NCI-H524 treated with DMSO at 0.1 percent for 48 hours (cell line): Measurements from ENCODE around the gene GP9.

ENCODE experiments used
- DNase-seq: peaks from one replicate; lab custom pipeline; 2025; lab: John Stamatoyannopoulos, UW

GP9 gene

DNA sequence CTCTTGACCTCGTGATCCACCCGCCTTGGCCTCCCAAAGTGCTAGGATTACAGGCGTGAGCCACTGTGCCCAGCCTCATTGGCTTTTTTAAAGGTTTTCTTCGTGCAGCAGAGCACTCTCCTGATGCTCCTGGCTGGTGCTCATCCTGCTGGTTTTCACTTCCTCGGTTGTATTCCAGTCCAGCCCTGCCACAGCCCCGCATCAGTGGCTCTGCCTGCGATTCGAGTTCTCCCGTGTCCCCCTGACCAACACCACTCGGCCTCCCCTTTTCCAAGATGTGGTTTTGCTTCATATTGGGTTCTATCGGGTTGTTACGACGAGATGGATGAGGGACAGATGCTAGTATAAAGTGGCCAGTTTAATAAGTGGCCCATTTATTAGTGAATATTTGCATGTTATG lies 31.7 kb upstream of the GP9 start:
- no peak for DNase-seq

DNA sequence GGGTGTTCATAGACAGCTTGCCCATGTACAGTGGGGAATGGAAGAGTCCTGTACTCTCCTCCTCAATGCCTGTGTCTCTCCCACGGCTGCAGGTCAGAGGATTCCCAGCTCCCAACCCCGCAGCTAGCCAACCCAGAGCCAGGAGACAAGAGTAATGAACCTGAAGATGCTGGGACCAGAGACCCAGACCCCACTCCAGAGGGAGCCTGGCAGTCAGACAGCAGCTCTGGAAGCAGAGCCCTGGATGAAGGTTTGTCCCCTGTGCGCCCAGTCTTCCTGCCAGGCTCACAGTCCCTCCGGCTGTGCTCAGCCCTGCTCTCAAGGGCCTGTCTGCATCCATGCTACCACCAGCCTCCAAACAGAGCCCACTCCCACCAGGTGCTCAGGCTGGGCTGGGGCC lies 30.0 kb upstream of the GP9 start:
- DNase-seq = no peak

DNA sequence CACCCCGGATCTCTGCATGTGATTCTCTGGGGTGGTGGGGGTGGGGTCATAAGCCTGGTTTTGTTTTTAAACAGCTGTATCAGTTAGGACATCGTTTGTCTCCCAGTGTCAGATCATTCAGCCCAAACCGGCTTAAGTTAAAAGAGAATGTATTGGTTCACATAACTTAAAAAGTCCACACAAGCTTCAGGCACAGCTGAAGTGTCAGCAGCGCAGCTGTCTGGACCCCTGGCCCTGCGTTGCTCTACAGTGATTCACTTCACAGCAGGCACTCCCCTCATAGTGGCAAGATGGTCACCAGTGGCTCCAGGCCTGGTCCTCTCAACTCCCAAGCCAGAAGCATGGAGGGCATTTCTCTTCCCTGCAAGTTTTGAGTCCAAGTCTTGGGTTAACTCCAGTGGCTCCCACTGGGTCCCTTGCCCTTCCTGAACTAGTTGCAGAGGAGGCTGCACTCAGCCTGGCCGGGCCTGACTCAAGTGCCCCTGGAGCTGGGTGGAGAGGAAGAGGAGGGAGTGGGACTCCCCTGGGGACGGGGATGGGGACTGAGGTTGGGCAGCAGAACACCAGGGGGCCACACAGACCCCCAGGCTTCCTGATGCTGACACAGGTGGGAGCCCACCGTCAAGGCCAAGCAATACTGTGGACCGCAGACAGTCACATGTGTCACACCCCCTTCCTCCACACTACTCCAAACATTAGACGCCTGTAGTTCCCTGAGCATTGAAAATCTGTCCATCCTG lies 28.9 kb upstream of the GP9 start:
- DNase-seq = no peak

DNA sequence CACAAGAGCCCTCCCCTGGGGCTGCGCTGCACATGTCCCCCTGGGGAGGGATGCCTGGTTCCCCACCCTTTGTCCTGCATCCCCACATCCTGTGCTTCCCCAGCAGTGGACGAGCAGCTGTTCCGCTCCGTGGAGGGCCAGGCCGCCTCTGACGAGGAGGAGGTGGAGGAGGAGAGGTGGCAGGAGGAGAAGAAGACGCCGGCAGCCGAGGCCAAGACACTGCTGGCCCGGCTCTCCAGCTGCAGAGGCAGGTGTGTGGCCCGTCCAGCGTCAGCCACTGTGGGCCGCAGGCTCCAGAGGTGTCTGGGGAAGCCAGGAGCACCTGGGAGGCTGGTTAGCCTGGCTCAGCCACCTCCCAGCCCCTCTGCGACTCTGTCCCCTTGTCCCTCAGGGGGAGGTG lies 27.9 kb upstream of the GP9 start:
- no peak for DNase-seq

DNA sequence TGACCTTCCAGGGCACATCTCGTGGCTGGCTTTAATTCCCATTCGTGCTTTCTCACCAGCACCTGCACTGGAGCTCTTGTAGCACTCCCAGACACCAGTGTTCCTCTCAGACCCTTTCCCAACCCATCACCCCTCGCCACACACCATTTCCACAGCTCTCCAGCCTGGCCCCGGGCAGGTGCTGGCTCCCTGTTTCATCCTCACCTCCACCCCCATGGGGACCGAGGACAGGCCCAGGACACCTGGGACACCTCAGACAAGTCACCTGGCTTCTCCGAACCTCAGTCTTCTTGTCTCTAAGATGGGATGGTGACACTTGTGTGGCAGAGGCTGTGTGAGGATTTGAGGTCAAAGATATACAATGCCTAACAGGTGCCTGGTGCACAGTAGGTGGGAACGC lies 27.4 kb upstream of the GP9 start:
- no peak for DNase-seq

DNA sequence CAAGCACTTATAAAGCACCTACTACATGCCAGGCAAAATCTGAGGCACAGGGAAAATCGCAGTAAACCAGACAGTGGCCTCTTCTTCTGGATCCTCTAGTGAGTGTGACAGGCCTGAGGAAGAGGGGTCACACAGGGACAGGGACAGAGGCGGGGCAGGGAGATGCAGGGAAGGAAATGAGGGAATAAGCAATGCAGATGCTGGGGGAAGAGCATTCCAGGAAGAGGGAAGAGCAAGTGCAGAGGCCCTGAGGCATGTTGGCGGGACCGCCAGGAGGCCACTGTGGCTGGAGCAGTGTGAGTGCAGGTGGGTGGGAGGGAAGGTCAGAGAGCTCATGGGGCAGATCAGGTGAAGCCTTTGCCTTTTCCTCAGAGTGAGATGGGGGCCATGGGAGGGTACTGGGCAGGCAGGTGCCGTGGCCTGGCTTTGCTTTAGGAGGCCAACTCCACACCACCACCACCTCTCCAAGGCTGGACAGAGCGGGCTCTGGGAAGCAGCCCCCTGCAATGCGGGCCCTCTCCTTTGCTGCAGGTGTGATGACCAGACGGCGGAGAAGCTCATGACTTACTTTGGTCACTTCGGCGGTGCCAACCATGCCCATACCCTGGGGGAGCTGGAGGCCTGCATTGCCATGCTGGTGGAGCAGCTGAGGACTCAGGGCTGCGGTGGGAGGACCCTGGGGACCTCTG lies 26.8 kb upstream of the GP9 start:
- DNase-seq = no peak

DNA sequence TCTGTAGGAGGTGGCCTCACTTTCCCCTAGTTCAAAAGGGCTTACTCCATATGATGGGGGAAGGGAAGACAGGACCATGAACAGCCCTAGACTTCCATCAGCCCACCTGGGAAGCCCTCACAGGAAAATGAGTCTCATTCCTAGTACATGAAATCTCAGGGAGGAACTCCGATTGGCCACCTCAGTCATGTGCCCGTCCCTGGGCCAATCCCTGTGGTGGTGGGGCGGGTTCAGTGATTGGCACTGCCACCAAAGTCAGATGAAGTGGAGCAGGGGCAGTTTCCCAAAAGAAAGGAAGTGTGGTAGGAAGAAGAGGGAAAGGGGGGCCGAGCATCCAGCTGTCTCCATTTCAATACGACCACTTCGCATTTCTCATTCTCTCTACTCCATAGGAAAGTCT lies 25.9 kb upstream of the GP9 start:
- DNase-seq = no peak

DNA sequence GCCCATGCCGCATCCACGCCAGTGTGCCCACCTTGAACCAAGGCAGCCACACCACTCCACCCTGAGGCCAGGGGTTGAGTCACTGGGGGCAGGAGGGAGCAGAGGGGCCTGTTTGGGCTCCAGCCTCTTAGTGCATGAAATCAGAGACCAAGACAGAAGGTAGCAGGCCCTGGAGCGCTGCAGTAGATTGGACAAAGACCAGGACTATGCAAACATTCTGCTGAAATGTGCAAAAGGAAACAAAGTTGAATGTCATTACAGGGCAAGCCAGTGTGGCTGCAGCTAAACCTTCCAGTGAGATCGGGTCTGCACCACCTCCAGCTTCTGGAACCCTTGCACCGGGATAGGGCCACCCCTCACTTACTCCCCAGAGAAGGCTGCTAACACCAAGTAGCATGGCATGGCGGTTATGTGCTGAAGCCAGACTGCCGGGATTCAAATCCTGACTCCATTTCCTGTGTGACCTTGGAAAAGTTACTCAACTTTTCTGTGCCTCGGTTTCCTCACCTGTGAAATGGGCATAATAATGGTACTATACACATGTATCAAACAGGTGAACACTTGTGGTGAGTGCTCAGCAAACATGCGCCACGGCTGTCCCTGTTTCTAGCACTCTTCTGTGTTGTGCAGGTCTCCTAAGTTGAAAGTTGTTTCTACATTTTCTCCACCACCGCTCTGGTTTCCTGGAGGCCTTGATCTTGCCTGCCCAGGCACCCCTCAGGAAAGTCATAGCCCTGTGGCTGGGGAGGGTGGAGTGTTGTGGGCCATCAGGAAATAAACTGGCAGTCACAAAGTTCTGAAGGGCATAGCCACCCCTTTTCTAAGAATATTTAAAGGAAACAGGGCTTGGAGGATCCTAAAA lies 25.0 kb upstream of the GP9 start:
- DNase-seq = no peak

DNA sequence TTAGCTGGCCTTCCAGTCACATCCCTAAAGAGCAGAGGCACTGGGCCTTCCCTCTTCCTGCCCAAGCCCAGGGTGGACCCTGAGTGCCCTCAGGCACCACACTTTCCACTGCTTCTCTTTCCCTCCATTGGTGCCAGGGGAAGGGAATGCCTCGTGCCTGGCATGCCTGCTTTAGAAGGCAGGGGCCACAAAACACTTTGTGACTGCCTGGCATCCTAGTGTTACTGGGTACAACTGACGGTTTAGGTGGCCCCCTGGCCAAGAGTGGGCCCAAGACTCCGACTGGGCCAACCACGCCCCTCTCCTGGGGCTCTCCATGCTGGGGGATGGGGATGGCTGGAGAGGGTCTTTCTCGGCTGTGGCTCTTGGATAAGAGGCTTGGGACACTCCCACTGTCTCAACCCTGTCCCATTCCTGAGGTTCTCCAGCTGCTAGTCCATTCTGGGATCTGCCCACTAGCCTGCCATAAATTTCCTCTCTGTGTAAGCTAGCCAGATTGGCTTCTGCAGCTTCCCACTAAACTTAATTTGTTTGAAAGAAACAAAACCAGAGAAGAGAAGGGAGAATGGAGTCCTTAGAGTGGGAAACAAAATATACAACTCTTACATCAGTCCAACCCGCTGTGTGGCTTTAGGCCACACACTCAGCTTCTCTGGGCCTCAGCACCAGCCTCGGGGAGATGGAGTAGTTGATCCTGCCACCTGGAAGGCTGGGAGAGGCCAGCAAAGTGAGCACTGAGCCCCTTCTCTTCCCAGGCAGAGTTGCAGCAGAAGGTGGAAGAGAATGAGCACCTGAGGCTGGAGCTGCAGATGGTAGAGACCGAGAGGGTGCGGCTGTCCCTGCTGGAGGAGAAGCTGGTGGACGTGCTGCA lies 24.1 kb upstream of the GP9 start:
- no peak for DNase-seq

DNA sequence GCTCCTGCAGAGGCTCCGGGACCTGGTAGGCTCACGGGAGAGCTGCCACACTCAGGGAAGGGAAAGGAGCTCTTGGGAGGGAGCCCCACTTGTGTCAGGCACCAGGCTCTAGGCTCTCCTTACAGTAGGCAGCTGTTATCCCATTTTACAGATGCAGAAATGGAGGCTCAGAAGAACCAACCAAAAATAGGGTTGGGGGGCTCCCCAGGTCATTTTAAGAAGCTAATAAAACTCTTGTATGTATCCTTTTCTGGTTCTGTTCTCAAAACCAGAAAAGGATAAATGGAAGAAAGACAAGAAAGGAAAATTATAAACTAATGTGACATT lies 23.5 kb upstream of the GP9 start:
- no peak for DNase-seq

DNA sequence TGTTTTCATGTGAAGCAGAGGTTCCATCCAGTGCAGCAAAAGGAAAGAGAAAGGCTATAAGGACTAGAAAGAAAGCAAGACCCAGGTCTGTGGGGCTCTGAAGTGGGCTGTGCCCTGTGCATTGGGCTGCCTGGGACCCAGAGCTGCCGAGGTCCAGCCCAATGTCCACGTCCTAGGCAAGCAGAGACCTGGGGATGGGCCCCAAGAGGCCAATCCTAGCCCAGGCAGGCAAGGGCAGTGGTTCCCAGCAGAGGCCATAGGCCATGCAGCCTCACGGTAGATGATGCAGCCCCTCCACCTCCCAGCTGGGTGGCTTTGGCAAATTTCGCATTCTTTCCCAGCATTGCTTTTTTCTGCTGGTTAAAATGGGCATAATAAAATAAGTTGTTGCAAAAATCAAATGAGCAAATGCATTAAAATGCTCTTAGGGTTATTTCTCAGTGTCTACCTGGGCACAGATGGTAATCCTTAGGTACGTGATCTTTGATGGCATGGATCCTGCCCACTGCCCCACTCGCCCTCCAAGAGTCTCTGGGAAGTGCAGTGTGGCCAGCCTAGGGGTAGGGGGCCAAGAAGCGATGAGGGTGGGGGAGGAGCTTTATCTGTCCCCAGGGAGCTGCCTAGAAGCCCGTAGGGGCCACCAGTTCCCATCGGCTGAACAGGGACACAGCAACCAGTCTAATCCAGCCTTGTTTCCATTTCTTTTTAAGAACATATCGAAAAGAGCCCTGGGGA lies 22.3 kb upstream of the GP9 start:
- no peak for DNase-seq

DNA sequence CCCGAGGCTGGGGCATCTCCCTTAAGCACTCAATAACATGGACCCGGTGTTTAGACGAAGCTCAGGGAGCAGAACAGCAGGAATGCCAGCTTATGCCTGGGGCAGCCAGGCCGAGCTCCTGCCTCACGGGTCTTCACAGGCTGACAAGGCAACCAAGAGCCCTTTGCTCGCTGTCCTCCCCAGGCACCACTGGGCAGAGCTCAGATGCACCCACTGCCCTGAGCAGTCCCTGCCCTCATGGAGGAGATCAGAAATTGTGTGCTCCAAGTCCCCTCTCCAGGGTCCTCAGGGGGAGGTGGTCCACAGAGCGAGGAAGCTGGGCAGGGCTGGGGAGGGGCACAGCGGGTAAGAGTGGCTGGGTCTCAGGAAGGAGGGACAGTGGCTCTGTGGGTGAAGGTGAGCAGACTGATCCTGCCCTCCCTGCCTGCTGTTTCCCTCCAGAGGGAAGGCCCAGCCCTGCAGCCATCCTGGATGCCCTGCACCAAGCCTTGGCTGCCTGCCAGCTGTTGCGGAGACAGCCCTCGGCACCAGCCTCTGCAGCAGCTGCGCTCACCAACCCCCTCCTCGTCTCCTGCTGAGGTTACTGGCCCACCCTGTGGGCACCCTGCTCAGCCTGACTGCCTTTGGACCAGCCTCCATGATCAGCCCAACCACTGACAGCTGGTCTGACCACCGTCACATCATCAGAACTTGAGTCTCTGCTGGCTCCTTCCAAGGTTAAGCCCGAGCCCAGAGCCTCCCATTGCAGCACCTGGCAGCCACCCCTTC lies 21.1 kb upstream of the GP9 start:
- DNase-seq = peak; percentile 58

DNA sequence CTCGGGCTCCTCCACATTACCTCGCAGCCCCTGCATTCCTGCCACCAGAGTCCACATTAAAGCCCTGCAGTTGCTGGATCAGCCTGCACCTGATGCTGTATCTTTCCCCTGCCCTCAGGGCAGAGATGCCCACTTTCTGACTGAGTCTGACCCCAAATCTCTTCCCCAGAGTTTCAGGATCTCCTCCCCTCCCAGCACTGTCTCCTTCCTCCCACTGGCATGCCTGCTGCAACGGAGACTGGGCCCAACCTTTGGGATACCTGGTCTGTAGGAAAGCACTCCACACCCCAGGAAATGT lies 20.6 kb upstream of the GP9 start:
- DNase-seq = no peak

DNA sequence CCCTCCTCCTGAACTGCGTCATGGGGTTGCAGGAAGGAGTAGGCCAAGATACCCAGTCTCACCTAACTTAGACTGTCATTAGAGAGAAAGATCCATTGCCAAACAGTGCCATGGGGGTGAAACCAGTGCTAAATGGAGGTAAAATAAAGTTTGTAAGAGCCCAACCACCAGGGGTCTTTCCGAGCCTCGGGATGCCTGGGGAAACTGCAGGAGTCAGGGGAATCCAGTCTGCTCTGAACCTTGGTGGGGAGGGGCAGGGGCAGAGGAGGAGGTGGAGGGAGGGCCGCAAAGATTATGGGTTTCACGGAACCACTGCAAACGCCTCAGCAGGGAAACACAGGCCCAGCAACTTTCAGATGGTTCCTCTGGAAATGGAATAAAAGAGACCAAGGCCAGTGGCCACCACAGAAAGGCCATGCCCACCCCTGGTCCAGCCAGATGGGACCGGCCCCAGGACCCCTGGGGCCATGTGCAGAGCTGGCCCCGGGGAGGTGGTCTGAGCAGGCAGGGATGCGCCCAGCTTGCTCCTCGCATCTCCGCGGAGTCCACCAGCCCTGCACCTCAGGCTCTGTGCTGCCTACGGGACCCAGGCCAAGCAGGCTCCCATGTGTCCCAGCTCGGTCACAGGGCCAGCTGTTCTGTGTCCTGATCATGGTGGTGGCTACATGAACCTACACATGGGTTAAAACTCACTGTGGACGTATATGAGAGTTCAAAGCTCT lies 19.8 kb upstream of the GP9 start:
- no peak for DNase-seq

DNA sequence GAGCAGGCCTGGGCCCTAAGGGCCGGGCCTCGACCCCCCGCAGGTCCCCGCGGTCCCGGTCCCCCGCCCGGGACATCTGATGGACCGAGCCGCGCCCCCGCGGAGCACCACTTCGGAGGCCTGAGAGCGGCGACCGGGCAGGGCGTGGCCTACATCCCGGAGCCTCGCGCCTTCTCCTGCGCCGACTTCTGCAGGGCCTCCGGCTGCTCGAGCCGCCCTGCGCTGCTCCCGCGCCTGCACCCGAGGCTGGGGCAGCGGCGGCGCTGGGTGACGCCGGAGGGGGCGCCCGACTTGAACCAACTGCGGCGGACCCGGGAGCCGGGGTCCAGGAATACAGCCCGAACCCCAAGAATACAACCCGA lies 14.9 kb upstream of the GP9 start:
- DNase-seq = no peak

DNA sequence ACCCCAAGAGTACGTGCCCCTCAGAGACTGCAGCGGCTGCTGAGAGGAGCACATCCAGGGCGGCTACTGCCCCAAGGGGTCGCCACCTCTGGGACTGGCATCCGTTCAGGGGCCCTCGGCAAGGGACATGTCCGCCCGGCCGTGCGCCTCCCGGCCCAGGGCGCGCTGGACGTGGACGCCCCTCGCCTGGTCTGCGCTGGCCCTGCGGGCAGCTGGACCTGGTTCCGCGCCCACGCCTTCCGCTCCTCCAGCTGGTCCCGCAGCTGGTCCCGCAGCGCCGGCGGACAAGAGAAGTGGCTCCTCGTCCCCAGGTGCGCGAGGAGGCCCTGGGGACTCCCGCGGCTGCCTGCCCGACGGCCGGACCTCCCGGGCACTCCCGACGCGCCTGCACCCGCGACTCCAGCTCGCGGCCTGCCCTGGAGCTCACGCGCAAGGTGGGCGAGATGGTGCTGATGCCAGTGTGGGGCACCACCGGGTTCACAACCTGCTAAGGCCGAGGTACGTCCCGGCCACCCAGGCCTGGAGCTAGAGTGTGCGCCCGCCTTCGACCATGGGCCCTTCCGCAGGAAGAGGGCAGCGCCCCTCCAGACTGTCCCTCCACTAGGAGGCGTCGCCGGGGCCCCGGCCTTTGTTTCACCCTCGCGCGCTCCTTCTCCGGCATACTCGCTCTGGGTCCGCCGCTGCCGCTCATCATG lies 14.4 kb upstream of the GP9 start:
- no peak for DNase-seq

DNA sequence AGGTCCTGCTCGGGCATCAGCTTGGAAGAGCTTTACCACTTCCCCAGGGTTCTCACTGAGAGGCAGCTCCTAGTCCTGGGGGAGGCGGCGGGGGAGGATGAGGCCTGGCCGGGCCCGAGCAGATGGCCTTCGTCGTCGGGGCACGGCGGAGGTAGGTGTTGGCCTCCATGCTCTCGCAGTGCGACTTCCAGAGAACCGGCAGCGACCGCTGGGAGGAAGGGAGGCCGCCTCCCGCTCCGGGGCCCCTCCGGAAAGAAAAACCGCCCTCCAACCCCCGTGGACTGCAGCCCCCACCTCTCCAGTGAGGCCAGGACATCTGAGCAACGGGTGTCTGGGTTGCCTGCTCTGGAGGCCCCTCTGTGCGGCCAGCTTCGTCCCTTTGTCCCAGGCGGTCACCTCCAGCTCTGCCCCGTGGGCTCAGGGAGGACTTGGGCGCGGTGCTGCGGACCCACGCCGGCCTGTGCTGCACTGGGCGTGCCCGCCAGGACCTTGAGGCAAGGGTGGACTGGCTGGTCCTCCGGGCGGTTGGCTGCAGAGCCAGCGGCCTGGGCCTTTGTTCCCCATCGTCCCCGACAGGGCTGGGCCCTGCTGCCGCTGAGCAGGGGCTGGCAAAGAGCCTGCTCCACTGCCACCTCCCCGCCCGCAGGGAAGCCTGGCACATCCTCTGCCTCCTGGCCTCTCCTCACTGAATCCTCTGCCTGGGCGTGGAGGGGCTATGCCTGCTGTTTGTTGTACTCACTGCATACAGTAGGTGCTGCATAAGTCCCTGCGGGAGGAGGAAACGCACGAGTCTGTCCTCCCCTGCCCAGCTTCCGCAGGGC lies 13.6 kb upstream of the GP9 start:
- DNase-seq = no peak

DNA sequence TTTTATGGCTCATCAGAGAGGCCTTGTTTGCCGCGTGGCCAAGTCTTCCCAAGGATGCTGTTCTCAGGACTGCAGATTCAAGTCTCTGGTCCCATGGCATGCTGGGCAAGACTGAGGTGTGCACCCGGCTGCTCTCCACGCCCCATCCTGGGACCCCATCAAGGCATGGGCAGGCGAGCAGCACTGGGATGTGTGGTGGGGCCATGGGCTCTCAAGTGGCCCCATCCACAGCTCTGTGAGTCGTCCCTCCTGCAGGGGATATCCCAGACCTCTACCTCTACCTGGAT lies 13.1 kb upstream of the GP9 start:
- DNase-seq = no peak
